ENCODE measurements around the gene LOXL3.

LOXL3 gene

GRCh38 chr2:74524955-74525716 is 28.6 kb downstream of the LOXL3 start:
- Histone ChIP-seq H3K9me2 (replicated peaks; ENCODE audit: control insufficient read depth, low read length) (no peaks in the 10 kb centered on the region), H3K9me3 (ENCODE audit: control insufficient read depth, insufficient read depth, low read length) (no peaks in the 10 kb centered on the region), H3K36me3 (ENCODE audit: control insufficient read depth, low read length) (peaks cover 44% of the 10 kb centered on the region), H3K27me3 (ENCODE audit: control insufficient read depth, low read length) (no peaks in the 10 kb centered on the region), H3F3A (ENCODE audit: control insufficient read depth, insufficient read depth) (peaks cover 4% of the 10 kb centered on the region), H3K27ac (ENCODE audit: low read depth, low read length) (no peak overlapping the region), H3K79me2 (ENCODE audit: control insufficient read depth, low read length) (peaks cover 34% of the 10 kb centered on the region), H3K4me1 (ENCODE audit: control insufficient read depth, low read length) (peaks cover 27% of the 10 kb centered on the region), H4K20me1 (ENCODE audit: control insufficient read depth, insufficient read depth, low read depth, low read length) (no peaks in the 10 kb centered on the region), H3K4me2 (ENCODE audit: low read length) (no peak overlapping the region), H3K4me3 (ENCODE audit: low read length) (no peak overlapping the region)
- TF ChIP-seq CTCF (IDR thresholded peaks at IDR 0.05; ENCODE audit: low read depth, low read length, poor library complexity, severe bottlenecking): no peak
- no peak for TF ChIP-seq EZH2phosphoT487 (IDR thresholded peaks at IDR 0.05; ENCODE audit: borderline replicate concordance, low read length)

- Histone ChIP-seq H3K4me1 (ENCODE audit: control insufficient read depth, low read length) (peaks cover 27% of the 10 kb centered on the region), H3F3A (ENCODE audit: control insufficient read depth, insufficient read depth) (peaks cover 4% of the 10 kb centered on the region), H3K36me3 (ENCODE audit: control insufficient read depth, low read length) (peaks cover 40% of the 10 kb centered on the region), H3K27ac (ENCODE audit: low read depth, low read length) (no peak overlapping the region), H4K20me1 (ENCODE audit: control insufficient read depth, insufficient read depth, low read depth, low read length) (no peaks in the 10 kb centered on the region), H3K4me3 (ENCODE audit: low read length) (no peak overlapping the region), H3K4me2 (ENCODE audit: low read length) (no peak overlapping the region), H3K9me2 (replicated peaks; ENCODE audit: control insufficient read depth, low read length) (no peaks in the 10 kb centered on the region), H3K27me3 (ENCODE audit: control insufficient read depth, low read length) (no peaks in the 10 kb centered on the region), H3K79me2 (ENCODE audit: control insufficient read depth, low read length) (peaks cover 23% of the 10 kb centered on the region), H3K9me3 (ENCODE audit: control insufficient read depth, insufficient read depth, low read length) (no peaks in the 10 kb centered on the region)
- TF ChIP-seq CTCF (IDR thresholded peaks at IDR 0.05; ENCODE audit: low read depth, low read length, poor library complexity, severe bottlenecking): no peak
- TF ChIP-seq EZH2phosphoT487 (IDR thresholded peaks at IDR 0.05; ENCODE audit: borderline replicate concordance, low read length): no peak
These were observed 29.7 kb downstream of the LOXL3 start for GRCh38 chr2:74524005-74524404.

- H3K4me3 ChIP-seq (ENCODE audit: low read length): no peak overlapping the region
- no peak for TF ChIP-seq CTCF (IDR thresholded peaks at IDR 0.05; ENCODE audit: low read depth, low read length, poor library complexity, severe bottlenecking)
- TF ChIP-seq EZH2phosphoT487 (IDR thresholded peaks at IDR 0.05; ENCODE audit: borderline replicate concordance, low read length): no peak
- H3F3A ChIP-seq (ENCODE audit: control insufficient read depth, insufficient read depth): peaks cover 4% of the 10 kb centered on the region
- H3K4me2 ChIP-seq (ENCODE audit: low read length): no peak overlapping the region
- H3K9me2 ChIP-seq (replicated peaks; ENCODE audit: control insufficient read depth, low read length): no peaks in the 10 kb centered on the region
- H4K20me1 ChIP-seq (ENCODE audit: control insufficient read depth, insufficient read depth, low read depth, low read length): no peaks in the 10 kb centered on the region
- peaks cover 10% of the 10 kb centered on the region for H3K27me3 ChIP-seq (ENCODE audit: control insufficient read depth, low read length)
- H3K36me3 ChIP-seq (ENCODE audit: control insufficient read depth, low read length): peaks cover 26% of the 10 kb centered on the region
- peaks cover 15% of the 10 kb centered on the region for H3K4me1 ChIP-seq (ENCODE audit: control insufficient read depth, low read length)
- H3K27ac ChIP-seq (ENCODE audit: low read depth, low read length): no peak overlapping the region
- H3K79me2 ChIP-seq (ENCODE audit: control insufficient read depth, low read length): peaks cover 8% of the 10 kb centered on the region
- no peaks in the 10 kb centered on the region for H3K9me3 ChIP-seq (ENCODE audit: control insufficient read depth, insufficient read depth, low read length)
These were observed 31.2 kb downstream of the LOXL3 start for GRCh38 chr2:74522516-74522915.

All from DOHH2 (cell line).